Pancreas (tissue), 10 donors: ENCODE measurements around the gene MVD. TPM values are rescaled to one million over a fixed set of nuclear protein-coding genes. Genes with fewer than 3 reads are reported as not detected.

Experiments
- ATAC-seq, 4 donors: fragments of 200-7000 bp; cut with Tn5 transposase; one replicate each; pipeline versions ENCODE4 v1.8.0 to v1.9.1; 2020; ENCODE audit warnings: mild to moderate bottlenecking in 4 of 4, moderate library complexity in 4 of 4
- DNase-seq, 6 donors: peaks; one replicate each; pipeline ENCODE4 v3.0.0-alpha.2; 2020
- FAIRE-seq: peaks from 2 replicates; lab custom pipeline; 2012; peaks lifted over from hg19 to GRCh38; lab: Jason Lieb, UNC
- H3K27ac ChIP-seq, 4 donors: fragments of 200-600 bp; sonication (generic); 1 replicate in 3 of 4; 2 replicates in 1 of 4; pipeline versions ENCODE4 v1.5.0 to v1.8.0; 2020
- H3K27me3 ChIP-seq, 4 donors: fragments of 200-600 bp; one replicate each; pipeline ENCODE4 v1.8.0; 2021
- H3K36me3 ChIP-seq, 3 donors: fragments of 200-600 bp; sonication (generic) in 1 of 3; one replicate each; pipeline versions ENCODE4 v1.5.0 to v1.8.0; 2020 to 2021
- H3K4me1 ChIP-seq, 3 donors: fragments of 200-600 bp; one replicate each; pipeline ENCODE4 v1.8.0; 2021
- H3K4me3 ChIP-seq, 4 donors: fragments of 200-600 bp; sonication (generic) in 2 of 4; one replicate each; pipeline versions ENCODE4 v1.5.0 to v1.8.0; 2020 to 2021
- H3K9me3 ChIP-seq, 4 donors: fragments of 200-600 bp; one replicate each; pipeline ENCODE4 v1.8.0; 2021
- CTCF ChIP-seq, 4 donors: fragments of 200-600 bp; sonication (generic) in 3 of 4; IDR thresholded peaks; one replicate each; pipeline versions ENCODE4 v1.5.0 to v1.8.0; 2021; ENCODE audit warnings: antibody characterized with exemption in 4 of 4
- WGBS, 2 donors: extraction: QIAGEN DNeasy Blood & Tissue Kit; methylation state at CpG; one replicate each; pipeline ENCODE4 v1.1.7; 2013; 5-methylcytosine and 5-hydroxymethylcytosine counted together
- intact Hi-C, 3 donors: fragments of 100-400 bp; cut with DNase I; formaldehyde crosslinking; loops; one replicate each; pipeline versions ENCODE4 v1.11.1 to v1.14.2; 2022
- polyA plus RNA-seq, 2 donors: library from polyadenylated mRNA; stranded (reverse); fragments of 200-250 nt; gene quantifications; one replicate each; pipeline ENCODE4 v1.2.3, GENCODE V29; 2013
- total RNA-seq, 6 donors: library from RNA; stranded (reverse); fragmentation: NEBNext Ultra II Directional in 4 of 6; extraction: Animal tissue kit (Norgen Biotek cat#: 25700) in 4 of 6; gene quantifications; one replicate each; pipeline versions ENCODE4 v1.2.1 to v1.2.4, GENCODE V29; 2021 to 2023
- donor health status: healthy with polysubstance abuse.
- donor health status: DM: no; HTN: no; CAD: no; lungs with moderate emphysema.
- donor health status: DM: no; HTN: no; CAD: no.
- donor health status: control.
- donor health status: control.
- donor health status: Bipolar disorder and iron deficiency.
- donor health status: DM: yes; HTN: yes; CAD: no.
- donor health status: DM: no; HTN: no; CAD: no.
- donor health status: DM: no; HTN: no; CAD: no.
- donor health status: DM: yes; HTN: yes; CAD: no.

Gene MVD
- total and polyA plus RNA-seq, 8 donors, result 12.7 to 46.6 (median 17.5) TPM

GRCh38 chr16:88624977-88625576, 37.8 kb downstream of the MVD start:
- intact Hi-C loops, result no loop called here
- Histone ChIP-seq H3K4me1 (no peaks in the 10 kb centered on the region), H3K36me3 (peaks cover 3 to 45% (median 13%) of the 10 kb centered on the region in 3 donors), H3K27me3 (no peaks in the 10 kb centered on the region), H3K9me3 (no peaks in the 10 kb centered on the region), H3K4me3 (no peak overlapping the region), H3K27ac (no peak overlapping the region)
- no peak for FAIRE-seq
- no peak for ATAC-seq
- no peak for TF ChIP-seq CTCF (IDR thresholded peaks at IDR 0.05)
- peak in 1 of 6 donors; percentile 10 for DNase-seq
- WGBS, 2 donors, result 79 to 88% methylated on average over 17 of the region's 17 CpGs

- H3K36me3 ChIP-seq, result peaks cover 0 to 45% (median 13%) of the 10 kb centered on the region in 3 donors
- no peaks in the 10 kb centered on the region for H3K9me3 ChIP-seq
- intact Hi-C loops, result no loop called here
- 93 to 95% methylated on average over 18 of the region's 18 CpGs for WGBS, 2 donors
- DNase-seq, result peak in 2 of 6 donors; percentile 10 to 72
- no peak overlapping the region for H3K4me3 ChIP-seq
- H3K27ac ChIP-seq, result no peak overlapping the region
- H3K4me1 ChIP-seq, result no peaks in the 10 kb centered on the region
- FAIRE-seq, result no peak
- ATAC-seq, result no peak
- no peaks in the 10 kb centered on the region for H3K27me3 ChIP-seq
- TF ChIP-seq CTCF (IDR thresholded peaks at IDR 0.05), result no peak
Observed at GRCh38 chr16:88624481-88624880, 38.4 kb downstream of the MVD start.

GRCh38 chr16:88623858-88624257, 39.0 kb downstream of the MVD start:
- TF ChIP-seq CTCF (IDR thresholded peaks at IDR 0.05), result no peak

GRCh38 chr16:88622866-88623265, 40.0 kb downstream of the MVD start:
- intact Hi-C loops, result no loop called here
- Histone ChIP-seq H3K27me3 (no peaks in the 10 kb centered on the region), H3K9me3 (no peaks in the 10 kb centered on the region), H3K27ac (no peak overlapping the region), H3K36me3 (peaks cover 0 to 39% (median 13%) of the 10 kb centered on the region in 3 donors), H3K4me1 (peaks cover 0 to 11% (median 10%) of the 10 kb centered on the region in 3 donors), H3K4me3 (no peak overlapping the region)
- no peak for DNase-seq
- no peak for FAIRE-seq
- no peak for TF ChIP-seq CTCF (IDR thresholded peaks at IDR 0.05)
- WGBS, 2 donors, result 96 to 97% methylated on average over 27 to 29 of the region's 29 CpGs
- ATAC-seq, result no peak

More at GRCh38 chr16:88623858-88624257, 39.0 kb downstream of the MVD start:
- Histone ChIP-seq H3K36me3 (peaks cover 0 to 45% (median 13%) of the 10 kb centered on the region in 3 donors), H3K4me1 (peaks cover 0 to 1% (median under 1%) of the 10 kb centered on the region in 3 donors), H3K27ac (no peak overlapping the region), H3K9me3 (no peaks in the 10 kb centered on the region), H3K4me3 (no peak overlapping the region), H3K27me3 (no peaks in the 10 kb centered on the region)
- DNase-seq (peak in 1 of 6 donors; percentile 8), FAIRE-seq (no peak), ATAC-seq (no peak)
- intact Hi-C loops, result no loop called here
- 92 to 95% methylated on average over 13 of the region's 13 CpGs for WGBS, 2 donors

- 87 to 89% methylated on average over 19 of the region's 19 CpGs for WGBS, 2 donors
- H3K36me3 ChIP-seq, result peaks cover 0 to 39% (median 13%) of the 10 kb centered on the region in 3 donors
- no peak for DNase-seq
- no peaks in the 10 kb centered on the region for H3K27me3 ChIP-seq
- peaks cover 7 to 19% (median 18%) of the 10 kb centered on the region in 3 donors for H3K4me1 ChIP-seq
- no peak for TF ChIP-seq CTCF (IDR thresholded peaks at IDR 0.05)
- no peaks in the 10 kb centered on the region for H3K9me3 ChIP-seq
- H3K4me3 ChIP-seq, result no peak overlapping the region
- no peak overlapping the region for H3K27ac ChIP-seq
- intact Hi-C loops, result no loop called here
- no peak for ATAC-seq
- FAIRE-seq, result no peak
Observed at GRCh38 chr16:88622125-88622524, 40.8 kb downstream of the MVD start.
